IPS-18a (cell line): Measurements from ENCODE around the gene AP3S2.
A peak's percentile ranks its signal among the peaks of the same experiment; 100 is the strongest.
"Not testable (repeated sequence)": the region's sequence is repeated elsewhere in the genome, so short reads cannot be mapped to it uniquely, and the experiment has no call there.

Experiments used
- H3K27ac ChIP-seq: one replicate; pipeline ENCODE4 v1.5.1; 2013; ENCODE audit warnings: low read length
- H3K27me3 ChIP-seq: one replicate; pipeline ENCODE4 v1.6.1; 2013; ENCODE audit warnings: mild to moderate bottlenecking, low read length; ENCODE audit not compliant: control insufficient read depth, insufficient read depth
- H3K36me3 ChIP-seq: one replicate; pipeline ENCODE4 v1.6.1; 2013; ENCODE audit warnings: low read depth, low read length; ENCODE audit not compliant: control insufficient read depth
- H3K4me1 ChIP-seq: one replicate; pipeline ENCODE4 v1.6.1; 2013; ENCODE audit warnings: low read depth, low read length; ENCODE audit not compliant: control insufficient read depth
- H3K4me3 ChIP-seq: one replicate; pipeline ENCODE4 v1.5.1; 2013; ENCODE audit warnings: low read length
- H3K9ac ChIP-seq: one replicate; pipeline ENCODE4 v1.6.1; 2013; ENCODE audit warnings: mild to moderate bottlenecking, low read length, moderate library complexity
- H3K9me3 ChIP-seq: one replicate; pipeline ENCODE4 v1.6.1; 2013; ENCODE audit warnings: low read depth, low read length; ENCODE audit not compliant: control insufficient read depth

The AP3S2 gene

DNA sequence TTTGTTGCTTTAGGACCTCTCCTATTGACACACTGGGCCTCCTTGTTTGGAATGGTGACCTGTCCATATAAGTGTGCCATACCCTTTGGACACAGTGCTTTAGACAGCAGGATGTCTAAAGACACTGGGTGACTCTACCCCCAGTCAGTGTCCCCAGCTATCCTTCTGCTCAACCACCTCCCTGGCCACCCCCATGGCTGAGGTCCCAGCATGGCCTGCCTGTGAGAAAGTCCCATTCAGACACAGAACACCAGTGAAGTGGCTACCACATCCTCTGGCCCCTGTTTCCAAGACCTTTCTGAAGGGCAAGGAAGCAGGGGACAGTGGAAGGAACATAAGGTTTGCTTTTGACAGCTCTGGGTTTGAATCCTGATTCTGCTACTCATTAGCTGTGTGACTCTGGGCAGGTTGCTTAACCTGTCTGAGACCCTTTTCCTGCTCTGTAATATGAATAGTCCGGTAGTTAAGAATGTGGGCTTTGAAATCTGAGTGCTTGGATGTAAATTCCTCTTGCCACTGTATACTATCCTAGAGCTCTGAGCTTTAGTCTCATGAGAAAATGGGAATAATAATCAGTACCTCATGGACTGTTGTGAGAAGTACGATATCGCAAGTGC, 6.3 kb upstream of the AP3S2 start:
- Histone ChIP-seq H3K9ac (no peak overlapping the region), H3K4me3 (no peak overlapping the region), H3K9me3 (no peaks in the 10 kb centered on the region)

DNA sequence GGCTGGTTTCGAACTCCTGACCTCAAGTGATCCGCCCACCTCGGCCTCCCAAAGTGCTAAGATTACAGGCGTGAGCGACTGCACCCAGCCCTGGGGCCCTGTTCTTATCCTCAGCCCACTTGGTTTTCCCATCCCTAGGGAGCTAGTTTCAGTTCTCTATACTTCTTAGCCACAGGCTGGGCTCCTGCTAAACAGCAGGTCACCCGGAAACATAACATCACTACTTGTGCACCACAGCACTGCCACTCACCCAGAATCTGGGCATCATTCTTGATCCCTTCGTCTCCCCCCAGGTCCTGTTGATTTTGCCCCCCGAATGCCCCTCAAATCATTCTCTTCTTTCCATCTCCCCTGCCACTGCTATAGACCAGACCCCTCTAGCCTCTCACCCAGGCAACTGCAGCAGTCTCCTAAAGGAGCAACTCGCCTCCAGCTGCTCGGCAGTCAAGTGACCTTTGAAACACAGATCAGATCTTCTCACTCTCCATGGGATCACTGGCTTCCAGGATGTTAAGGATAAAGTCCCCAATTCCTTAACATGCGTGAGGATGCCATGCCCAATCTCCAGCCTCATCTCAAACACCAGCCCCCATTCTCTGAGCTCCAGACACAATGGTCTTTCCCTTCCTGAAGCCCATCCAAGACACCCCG, 5.6 kb upstream of the AP3S2 start:
- no peaks in the 10 kb centered on the region for H3K9me3 ChIP-seq
- no peak overlapping the region for H3K27ac ChIP-seq
- H3K9ac ChIP-seq: no peak overlapping the region
- no peak overlapping the region for H3K4me3 ChIP-seq
- H3K36me3 ChIP-seq: no peaks in the 10 kb centered on the region
- no peaks in the 10 kb centered on the region for H3K4me1 ChIP-seq
- H3K27me3 ChIP-seq: no peaks in the 10 kb centered on the region

More for the DNA sequence above, 6.3 kb upstream of the AP3S2 start:
- Histone ChIP-seq H3K36me3 (no peaks in the 10 kb centered on the region), H3K27me3 (no peaks in the 10 kb centered on the region), H3K4me1 (no peaks in the 10 kb centered on the region), H3K27ac (no peak overlapping the region)

DNA sequence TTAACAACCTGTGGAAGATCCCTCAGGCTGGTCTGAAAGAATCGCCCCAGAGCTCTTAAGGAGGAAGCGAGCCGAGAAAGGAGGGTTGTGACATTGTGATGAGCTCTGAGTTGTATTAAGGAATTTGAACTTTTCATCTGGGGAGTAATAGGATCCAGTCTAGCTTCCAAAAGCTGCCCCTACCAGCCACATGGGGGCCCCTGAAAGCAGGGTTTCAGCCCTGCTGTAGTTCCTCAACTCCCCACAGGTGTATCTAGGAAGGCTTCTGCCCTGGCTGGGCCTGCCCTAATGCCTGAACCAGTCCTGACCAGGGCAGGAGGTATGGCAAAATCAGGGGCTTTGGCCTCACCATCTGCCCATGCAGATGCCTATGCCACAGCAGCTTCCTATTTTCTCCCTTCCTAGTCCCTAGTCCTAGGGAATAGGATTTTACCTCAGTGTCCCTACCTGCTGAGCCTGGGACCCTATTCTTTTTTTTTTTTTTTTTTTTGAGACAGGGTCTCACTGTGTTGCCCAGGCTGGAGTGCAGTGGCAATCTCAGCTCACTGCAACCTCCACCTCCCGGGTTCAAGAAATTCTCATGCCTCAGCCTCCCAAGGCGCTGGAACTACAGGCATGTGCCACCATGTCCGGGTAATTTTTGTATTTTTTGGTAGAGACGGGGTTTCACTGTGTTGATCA, 5.0 kb upstream of the AP3S2 start:
- no peaks in the 10 kb centered on the region for H3K9me3 ChIP-seq
- H3K27ac ChIP-seq: no peak overlapping the region
- H3K27me3 ChIP-seq: no peaks in the 10 kb centered on the region
- no peaks in the 10 kb centered on the region for H3K4me1 ChIP-seq
- H3K9ac ChIP-seq: no peak overlapping the region
- no peak overlapping the region for H3K4me3 ChIP-seq
- no peaks in the 10 kb centered on the region for H3K36me3 ChIP-seq

DNA sequence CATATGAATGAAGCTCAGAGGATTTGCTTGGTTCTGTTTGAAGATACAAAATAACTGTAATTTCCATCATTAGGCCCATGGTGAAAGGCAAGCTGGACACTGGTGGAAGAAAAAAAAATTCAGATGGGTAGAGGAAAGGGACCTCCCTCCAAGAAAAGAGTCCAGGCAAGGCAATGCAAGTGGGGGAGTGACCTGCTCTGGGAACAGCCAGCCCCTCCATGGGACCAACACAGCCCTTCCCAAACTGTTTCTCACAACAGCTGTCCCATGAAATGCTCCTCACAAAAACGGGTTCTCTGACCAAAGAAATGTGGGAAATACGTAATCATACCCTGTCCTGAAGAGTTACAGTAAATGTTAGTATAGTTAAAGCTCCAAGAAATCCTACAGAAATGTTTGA, 4.4 kb upstream of the AP3S2 start:
- Histone ChIP-seq H3K27ac (no peak overlapping the region), H3K4me3 (no peak overlapping the region), H3K4me1 (peaks cover 1% of the 10 kb centered on the region), H3K9ac (no peak overlapping the region), H3K36me3 (no peaks in the 10 kb centered on the region), H3K9me3 (no peaks in the 10 kb centered on the region), H3K27me3 (no peaks in the 10 kb centered on the region)

DNA sequence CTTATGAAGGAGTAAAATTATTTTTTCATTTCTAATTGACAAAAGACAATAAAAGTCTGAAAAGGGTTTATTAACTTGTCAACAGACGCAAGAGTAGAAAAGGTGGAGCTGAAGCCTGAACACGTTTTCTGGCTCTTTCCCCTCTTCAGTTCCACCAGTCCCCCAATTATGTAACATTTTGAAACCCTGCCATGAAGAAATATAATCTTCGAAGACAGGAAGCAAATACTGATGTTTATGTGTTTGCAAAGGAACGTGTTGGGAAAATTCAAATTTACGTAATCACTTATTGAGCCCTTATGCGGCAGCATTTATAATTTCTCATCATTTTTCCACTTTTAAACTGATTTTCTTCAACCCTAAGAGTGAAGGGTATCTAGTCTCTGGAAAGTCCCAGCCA, 767 bp downstream of the AP3S2 start:
- Histone ChIP-seq H3K9ac (peak overlapping the region; percentile 88), H3K27me3 (no peaks in the 10 kb centered on the region), H3K4me3 (peak overlapping the region; percentile 97), H3K27ac (peak overlapping the region; percentile 29), H3K4me1 (peaks cover 3% of the 10 kb centered on the region), H3K36me3 (peaks cover 10% of the 10 kb centered on the region), H3K9me3 (no peaks in the 10 kb centered on the region)

DNA sequence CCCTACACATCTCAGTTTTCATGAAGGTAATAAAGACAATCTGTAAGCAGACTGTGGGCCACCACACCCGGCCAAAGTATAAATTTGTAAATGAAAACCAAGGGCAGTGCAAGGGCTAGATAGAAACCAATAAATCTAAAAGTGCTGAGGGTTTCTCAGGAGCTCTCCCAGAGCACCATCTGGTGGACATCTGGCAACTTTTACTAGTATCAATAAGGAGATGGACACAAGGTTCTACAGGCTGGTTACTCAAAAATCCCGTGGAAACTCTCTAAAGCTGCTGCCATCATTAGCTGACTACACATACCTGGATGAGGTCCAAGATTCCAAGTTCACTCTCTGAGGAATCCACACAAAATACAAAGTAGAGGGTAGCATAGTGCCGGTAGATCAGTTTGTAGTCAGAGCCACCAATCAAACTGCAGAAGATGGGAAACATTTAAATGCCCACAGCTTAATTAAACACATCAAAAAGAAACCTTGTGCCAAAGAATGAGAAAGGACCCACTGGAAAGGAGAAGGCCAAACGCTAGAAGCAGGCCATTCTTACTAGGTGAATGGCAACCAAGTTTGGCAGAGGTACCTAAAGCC, 5.5 kb downstream of the AP3S2 start:
- H3K4me1 ChIP-seq: peaks cover 3% of the 10 kb centered on the region
- no peak overlapping the region for H3K9ac ChIP-seq
- H3K27me3 ChIP-seq: no peaks in the 10 kb centered on the region
- peaks cover 25% of the 10 kb centered on the region for H3K36me3 ChIP-seq
- H3K4me3 ChIP-seq: no peak overlapping the region
- no peaks in the 10 kb centered on the region for H3K9me3 ChIP-seq
- no peak overlapping the region for H3K27ac ChIP-seq

DNA sequence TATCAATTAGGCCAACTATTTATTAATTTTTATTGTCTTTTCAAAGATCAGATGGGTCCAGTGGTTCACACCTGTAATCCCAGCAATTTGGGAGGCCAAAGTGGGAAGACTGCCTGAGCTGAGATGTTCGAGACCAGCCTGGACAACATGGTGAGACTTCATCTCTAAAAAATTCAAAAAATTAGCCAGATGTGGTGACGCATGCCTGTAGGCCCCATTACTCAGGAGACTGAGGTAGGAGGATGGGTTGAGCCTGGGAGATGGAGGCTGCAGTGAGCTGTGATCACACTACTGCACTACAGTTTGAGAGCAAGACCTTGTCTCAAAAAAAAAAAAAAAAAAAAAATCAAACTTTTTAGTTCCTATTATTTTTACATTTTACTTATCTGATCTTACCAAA, 8.2 kb downstream of the AP3S2 start:
- Histone ChIP-seq H3K36me3 (peaks cover 33% of the 10 kb centered on the region), H3K27me3 (no peaks in the 10 kb centered on the region), H3K4me1 (no peaks in the 10 kb centered on the region), H3K4me3 (no peak overlapping the region), H3K9me3 (no peaks in the 10 kb centered on the region), H3K9ac (no peak overlapping the region), H3K27ac (no peak overlapping the region)

DNA sequence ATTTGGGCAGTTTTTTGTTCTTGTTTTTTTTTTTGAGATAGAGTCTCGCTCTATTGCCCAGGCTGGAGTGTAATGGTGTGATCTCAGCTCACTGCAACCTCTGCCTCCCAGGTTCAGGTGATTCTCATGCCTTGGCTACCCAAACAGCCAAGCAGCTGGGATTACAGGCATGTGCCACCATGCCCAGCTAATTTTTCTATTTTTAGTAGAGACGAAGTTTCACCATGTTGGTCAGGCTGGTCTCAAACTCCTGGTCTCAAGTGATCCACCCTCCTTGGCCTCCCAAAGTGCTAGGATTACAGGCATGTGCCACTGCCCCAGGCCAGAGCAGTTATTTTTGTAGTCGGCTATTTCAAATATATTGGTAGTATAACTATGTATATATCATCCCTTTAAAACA, 8.6 kb downstream of the AP3S2 start:
- H3K9me3 ChIP-seq, H3K27ac ChIP-seq, H3K4me3 ChIP-seq, H3K9ac ChIP-seq, H3K27me3 ChIP-seq, H3K4me1 ChIP-seq: not testable (repeated sequence)
- H3K36me3 ChIP-seq: peaks cover 34% of the 10 kb centered on the region

DNA sequence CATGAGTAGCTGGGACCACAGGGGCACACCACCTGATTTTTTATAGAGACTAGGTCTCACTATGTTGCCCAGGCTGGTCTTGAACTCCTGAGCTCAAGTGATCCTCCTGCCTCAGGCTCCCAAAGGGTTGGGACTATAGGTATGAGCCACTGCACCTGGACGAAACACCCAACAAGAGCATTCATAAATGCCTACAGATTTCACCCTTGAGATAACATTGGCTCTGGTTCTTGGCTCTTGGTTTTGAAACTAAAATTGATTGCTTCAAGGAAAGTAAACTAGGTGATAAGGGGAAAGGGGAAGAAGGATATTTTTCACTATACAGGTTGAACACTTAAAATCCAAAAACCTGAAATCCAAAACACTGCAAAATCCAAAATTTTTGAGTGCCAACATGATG, 10.3 kb downstream of the AP3S2 start:
- H3K36me3 ChIP-seq: peaks cover 28% of the 10 kb centered on the region
- H3K9me3 ChIP-seq: no peaks in the 10 kb centered on the region
- no peaks in the 10 kb centered on the region for H3K27me3 ChIP-seq
- no peak overlapping the region for H3K9ac ChIP-seq
- no peaks in the 10 kb centered on the region for H3K4me1 ChIP-seq
- no peak overlapping the region for H3K4me3 ChIP-seq
- H3K27ac ChIP-seq: no peak overlapping the region

DNA sequence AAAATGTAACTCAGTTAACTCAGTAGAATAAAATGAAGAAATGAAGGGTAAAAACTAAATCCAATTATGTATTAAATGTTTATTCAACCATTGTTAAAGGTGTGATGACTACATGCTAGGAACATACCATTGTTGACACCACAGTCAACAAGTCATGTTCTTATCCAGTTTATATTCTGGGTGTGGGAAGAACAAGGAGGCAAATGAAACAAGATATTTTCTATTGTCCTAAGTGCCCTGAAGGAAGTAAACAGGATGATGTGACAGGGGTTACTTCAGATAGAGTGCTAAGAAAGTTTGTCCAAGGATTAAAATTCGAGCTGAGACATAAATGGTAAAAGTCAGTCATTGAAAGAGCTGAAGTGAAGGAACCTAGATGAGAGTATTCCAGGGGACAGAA, 13.1 kb downstream of the AP3S2 start:
- H3K36me3 ChIP-seq: peaks cover 25% of the 10 kb centered on the region
- H3K27me3 ChIP-seq: no peaks in the 10 kb centered on the region
- H3K4me1 ChIP-seq: no peaks in the 10 kb centered on the region
- H3K9ac ChIP-seq: no peak overlapping the region
- H3K27ac ChIP-seq: no peak overlapping the region
- H3K9me3 ChIP-seq: no peaks in the 10 kb centered on the region
- no peak overlapping the region for H3K4me3 ChIP-seq

DNA sequence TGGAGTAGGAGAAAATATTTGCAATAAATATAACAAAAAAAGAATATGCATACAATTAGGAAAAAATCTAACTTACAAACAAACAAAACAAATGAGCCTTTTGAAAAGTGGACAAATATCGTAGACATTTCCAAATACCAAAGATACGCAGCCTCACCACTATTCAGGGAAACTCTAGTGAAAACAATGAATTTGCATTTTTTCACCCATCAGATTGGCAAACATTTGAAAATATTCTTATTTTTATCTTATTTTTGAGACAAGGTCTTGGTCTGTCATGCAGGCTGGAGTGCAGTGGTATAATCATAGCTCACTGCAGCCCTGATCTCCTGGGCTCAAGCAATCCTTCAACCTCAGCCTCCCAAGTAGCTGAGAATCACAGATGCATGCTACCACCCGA, 15.5 kb downstream of the AP3S2 start:
- no peak overlapping the region for H3K27ac ChIP-seq
- H3K4me3 ChIP-seq: no peak overlapping the region
- H3K9me3 ChIP-seq: no peaks in the 10 kb centered on the region
- H3K27me3 ChIP-seq: no peaks in the 10 kb centered on the region
- no peaks in the 10 kb centered on the region for H3K4me1 ChIP-seq
- H3K36me3 ChIP-seq: peaks cover 17% of the 10 kb centered on the region
- H3K9ac ChIP-seq: no peak overlapping the region
